ENCODE results near the gene HDAC5.

Gene HDAC5

GRCh38 chr17:44095388-44095646, 28.1 kb downstream of the HDAC5 start:
- DNase-seq (ENCODE audit: low spot score) (no peak), ATAC-seq (ENCODE audit: low read depth) (no peak)
- no peaks in the 10 kb centered on the region for H3K27me3 ChIP-seq (ENCODE audit: insufficient read depth, poor library complexity, severe bottlenecking)
- H3K4me3 ChIP-seq (ENCODE audit: severe bottlenecking) = no peak overlapping the region
- peak overlapping the region; percentile 86 for H3K27ac ChIP-seq (ENCODE audit: poor library complexity, severe bottlenecking)
- H3K36me3 ChIP-seq (ENCODE audit: low read depth) = no peaks in the 10 kb centered on the region
- TF ChIP-seq, protein P1, sequence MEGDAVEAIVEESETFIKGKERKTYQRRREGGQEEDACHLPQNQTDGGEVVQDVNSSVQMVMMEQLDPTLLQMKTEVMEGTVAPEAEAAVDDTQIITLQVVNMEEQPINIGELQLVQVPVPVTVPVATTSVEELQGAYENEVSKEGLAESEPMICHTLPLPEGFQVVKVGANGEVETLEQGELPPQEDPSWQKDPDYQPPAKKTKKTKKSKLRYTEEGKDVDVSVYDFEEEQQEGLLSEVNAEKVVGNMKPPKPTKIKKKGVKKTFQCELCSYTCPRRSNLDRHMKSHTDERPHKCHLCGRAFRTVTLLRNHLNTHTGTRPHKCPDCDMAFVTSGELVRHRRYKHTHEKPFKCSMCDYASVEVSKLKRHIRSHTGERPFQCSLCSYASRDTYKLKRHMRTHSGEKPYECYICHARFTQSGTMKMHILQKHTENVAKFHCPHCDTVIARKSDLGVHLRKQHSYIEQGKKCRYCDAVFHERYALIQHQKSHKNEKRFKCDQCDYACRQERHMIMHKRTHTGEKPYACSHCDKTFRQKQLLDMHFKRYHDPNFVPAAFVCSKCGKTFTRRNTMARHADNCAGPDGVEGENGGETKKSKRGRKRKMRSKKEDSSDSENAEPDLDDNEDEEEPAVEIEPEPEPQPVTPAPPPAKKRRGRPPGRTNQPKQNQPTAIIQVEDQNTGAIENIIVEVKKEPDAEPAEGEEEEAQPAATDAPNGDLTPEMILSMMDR (IDR thresholded peaks at IDR 0.05; ENCODE audit: poor library complexity, severe bottlenecking) = peak; percentile 2
- no peaks in the 10 kb centered on the region for H3K9me3 ChIP-seq (ENCODE audit: severe bottlenecking)
- peaks cover 9% of the 10 kb centered on the region for H3K4me1 ChIP-seq (ENCODE audit: insufficient read depth, poor library complexity, severe bottlenecking)

GRCh38 chr17:44094701-44095387, 28.6 kb downstream of the HDAC5 start:
- Histone ChIP-seq H3K9me3 (ENCODE audit: severe bottlenecking) (no peaks in the 10 kb centered on the region), H3K27me3 (ENCODE audit: insufficient read depth, poor library complexity, severe bottlenecking) (no peaks in the 10 kb centered on the region), H3K4me3 (ENCODE audit: severe bottlenecking) (no peak overlapping the region), H3K4me1 (ENCODE audit: insufficient read depth, poor library complexity, severe bottlenecking) (peaks cover 9% of the 10 kb centered on the region), H3K36me3 (ENCODE audit: low read depth) (no peaks in the 10 kb centered on the region), H3K27ac (ENCODE audit: poor library complexity, severe bottlenecking) (peak overlapping the region; percentile 86)
- DNase-seq (ENCODE audit: low spot score) (no peak), ATAC-seq (ENCODE audit: low read depth) (no peak)
- TF ChIP-seq, protein P1 (IDR thresholded peaks at IDR 0.05; ENCODE audit: poor library complexity, severe bottlenecking) = no peak

- ATAC-seq (ENCODE audit: low read depth) (no peak), DNase-seq (ENCODE audit: low spot score) (no peak)
- Histone ChIP-seq H3K4me3 (ENCODE audit: severe bottlenecking) (no peak overlapping the region), H3K36me3 (ENCODE audit: low read depth) (no peaks in the 10 kb centered on the region), H3K27me3 (ENCODE audit: insufficient read depth, poor library complexity, severe bottlenecking) (no peaks in the 10 kb centered on the region), H3K27ac (ENCODE audit: poor library complexity, severe bottlenecking) (no peak overlapping the region), H3K9me3 (ENCODE audit: severe bottlenecking) (no peaks in the 10 kb centered on the region), H3K4me1 (ENCODE audit: insufficient read depth, poor library complexity, severe bottlenecking) (peaks cover 9% of the 10 kb centered on the region)
- TF ChIP-seq, protein P1 (IDR thresholded peaks at IDR 0.05; ENCODE audit: poor library complexity, severe bottlenecking) = no peak
These were observed 30.1 kb downstream of the HDAC5 start for GRCh38 chr17:44093231-44093900.

- H3K36me3 ChIP-seq (ENCODE audit: low read depth) = no peaks in the 10 kb centered on the region
- TF ChIP-seq, protein P1 (IDR thresholded peaks at IDR 0.05; ENCODE audit: poor library complexity, severe bottlenecking) = no peak
- no peak overlapping the region for H3K27ac ChIP-seq (ENCODE audit: poor library complexity, severe bottlenecking)
- no peaks in the 10 kb centered on the region for H3K27me3 ChIP-seq (ENCODE audit: insufficient read depth, poor library complexity, severe bottlenecking)
- no peak overlapping the region for H3K4me3 ChIP-seq (ENCODE audit: severe bottlenecking)
- no peaks in the 10 kb centered on the region for H3K9me3 ChIP-seq (ENCODE audit: severe bottlenecking)
- ATAC-seq (ENCODE audit: low read depth) = no peak
- H3K4me1 ChIP-seq (ENCODE audit: insufficient read depth, poor library complexity, severe bottlenecking) = peaks cover 17% of the 10 kb centered on the region
- no peak for DNase-seq (ENCODE audit: low spot score)
These were observed 31.4 kb downstream of the HDAC5 start for GRCh38 chr17:44092051-44092450.

Data from RWPE2 (cell line).